Lung (tissue), 12 donors: ENCODE measurements around the gene PCBP3. TPM values are rescaled to one million over a fixed set of nuclear protein-coding genes. Genes with fewer than 3 reads are reported as not detected.

Experiments used
- ATAC-seq: fragments of 200-7000 bp; cut with Tn5 transposase; one replicate; pipeline ENCODE4 v1.9.1; 2020; ENCODE audit warnings: moderate number of reproducible peaks; ENCODE audit not compliant: insufficient read depth, low FRiP score
- DNase-seq, 3 donors: peaks; one replicate each; pipeline ENCODE4 v3.0.0-alpha.2; 2013 to 2017
- H3K27ac ChIP-seq, 2 donors: one replicate each; pipeline ENCODE4 v1.5.1; 2013; ENCODE audit warnings: mild to moderate bottlenecking in 2 of 2, moderate library complexity in 2 of 2, control low read depth in 1 of 2, inconsistent platforms in 1 of 2, low read depth in 1 of 2, low read length in 1 of 2
- H3K27me3 ChIP-seq, 3 donors: one replicate each; pipeline ENCODE4 v1.5.1; 2013; ENCODE audit warnings: low read length in 2 of 3; ENCODE audit not compliant: control insufficient read depth in 3 of 3, insufficient read depth in 3 of 3
- H3K36me3 ChIP-seq, 4 donors: one replicate each; pipeline ENCODE4 v1.5.1; 2013; ENCODE audit warnings: low read length in 4 of 4, mild to moderate bottlenecking in 1 of 4, moderate library complexity in 1 of 4; ENCODE audit not compliant: control insufficient read depth in 4 of 4, insufficient read depth in 4 of 4
- H3K4me1 ChIP-seq, 5 donors: one replicate each; pipeline ENCODE4 v1.5.1; 2013; ENCODE audit warnings: low read length in 5 of 5, mild to moderate bottlenecking in 2 of 5, moderate library complexity in 1 of 5; ENCODE audit not compliant: control insufficient read depth in 5 of 5, insufficient read depth in 5 of 5
- H3K4me3 ChIP-seq: one replicate; pipeline ENCODE4 v1.5.1; 2013; ENCODE audit warnings: mild to moderate bottlenecking, control low read depth, moderate library complexity
- H3K9ac ChIP-seq, 2 donors: one replicate each; pipeline ENCODE4 v1.5.1; 2013; ENCODE audit warnings: low read length in 2 of 2, control low read depth in 1 of 2; ENCODE audit not compliant: insufficient read depth in 1 of 2
- H3K9me3 ChIP-seq, 4 donors: one replicate each; pipeline ENCODE4 v1.5.1; 2013; ENCODE audit warnings: low read length in 3 of 4, mild to moderate bottlenecking in 1 of 4, moderate library complexity in 1 of 4; ENCODE audit not compliant: control insufficient read depth in 4 of 4, insufficient read depth in 3 of 4
- WGBS, 2 donors: extraction: QIAGEN DNeasy Blood & Tissue Kit; methylation state at CpG; one replicate each; pipeline ENCODE4 v1.1.7; 2013; 5-methylcytosine and 5-hydroxymethylcytosine counted together
- polyA plus RNA-seq, 2 donors: library from polyadenylated mRNA; stranded (reverse); fragments of 200-250 nt; gene quantifications; one replicate each; pipeline ENCODE4 v1.2.1, GENCODE V29; 2013
- total RNA-seq, 2 donors: library from RNA; depleted of rRNA in 1 of 2; stranded (reverse); fragments of >200 nt in 1 of 2; gene quantifications; one replicate each; pipeline ENCODE4 v1.2.1, GENCODE V29; 2014 to 2021
- TF ChIP-seq, protein P1 (sequence below): IDR thresholded peaks from 2 replicates; pipeline ENCODE4 v1.5.1; 2012; ENCODE audit warnings: mild to moderate bottlenecking; ENCODE audit errors: control extremely low read depth, extremely low read depth
- donor health status: control.
- donor health status: control.
- donor health status: Bipolar disorder and iron deficiency.
- donor health status: healthy.
- donor health status: DM: yes; HTN: yes; CAD: no.

The PCBP3 gene
- total and polyA plus RNA-seq, 4 donors: 1.6 to 8.2 (median 3.1) TPM

DNA sequence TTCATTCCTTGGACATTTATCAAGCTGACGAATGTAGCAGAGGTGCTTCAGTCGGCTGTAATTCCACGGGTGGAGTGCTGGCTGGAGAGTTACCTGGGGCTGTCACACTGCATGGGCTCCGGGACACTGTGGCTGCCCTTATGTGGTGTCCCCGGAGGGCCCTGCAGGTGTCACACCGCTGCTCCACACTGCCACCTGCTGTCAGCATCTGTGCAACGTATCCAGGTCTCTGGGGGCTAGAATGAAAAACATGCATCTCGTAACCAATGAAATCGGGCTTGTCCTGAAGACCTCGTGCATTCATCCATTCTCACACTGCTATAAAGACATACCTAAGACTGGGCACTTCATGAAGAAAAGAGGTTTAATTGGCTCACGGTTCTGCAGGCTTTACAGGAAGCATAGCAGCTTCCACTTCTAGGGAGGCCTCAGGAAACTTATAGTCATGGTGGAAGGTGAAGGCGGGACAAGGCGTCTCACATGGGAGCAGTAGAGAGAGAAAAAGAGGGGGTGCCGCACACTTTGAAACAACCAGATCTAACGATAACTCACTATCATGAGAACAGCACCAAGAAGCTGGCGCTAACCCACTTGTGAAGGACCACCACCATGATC, 46.7 kb upstream of the PCBP3 start:
- ATAC-seq (peak; percentile 75), DNase-seq (peak; percentile 59 to 66 (median 62))
- Histone ChIP-seq H3K4me1 (peaks cover 0 to 1% (median 0%) of the 10 kb centered on the region in 5 donors), H3K9me3 (peaks cover 0 to 2% (median 0%) of the 10 kb centered on the region in 4 donors), H3K27me3 (peaks cover 0 to 4% (median 3%) of the 10 kb centered on the region in 3 donors), H3K9ac (no peak overlapping the region), H3K27ac (no peak overlapping the region), H3K4me3 (no peak overlapping the region), H3K36me3 (no peaks in the 10 kb centered on the region)
- 33 to 41% methylated on average over 16 of the region's 16 CpGs for WGBS, 2 donors
- TF ChIP-seq, protein P1, sequence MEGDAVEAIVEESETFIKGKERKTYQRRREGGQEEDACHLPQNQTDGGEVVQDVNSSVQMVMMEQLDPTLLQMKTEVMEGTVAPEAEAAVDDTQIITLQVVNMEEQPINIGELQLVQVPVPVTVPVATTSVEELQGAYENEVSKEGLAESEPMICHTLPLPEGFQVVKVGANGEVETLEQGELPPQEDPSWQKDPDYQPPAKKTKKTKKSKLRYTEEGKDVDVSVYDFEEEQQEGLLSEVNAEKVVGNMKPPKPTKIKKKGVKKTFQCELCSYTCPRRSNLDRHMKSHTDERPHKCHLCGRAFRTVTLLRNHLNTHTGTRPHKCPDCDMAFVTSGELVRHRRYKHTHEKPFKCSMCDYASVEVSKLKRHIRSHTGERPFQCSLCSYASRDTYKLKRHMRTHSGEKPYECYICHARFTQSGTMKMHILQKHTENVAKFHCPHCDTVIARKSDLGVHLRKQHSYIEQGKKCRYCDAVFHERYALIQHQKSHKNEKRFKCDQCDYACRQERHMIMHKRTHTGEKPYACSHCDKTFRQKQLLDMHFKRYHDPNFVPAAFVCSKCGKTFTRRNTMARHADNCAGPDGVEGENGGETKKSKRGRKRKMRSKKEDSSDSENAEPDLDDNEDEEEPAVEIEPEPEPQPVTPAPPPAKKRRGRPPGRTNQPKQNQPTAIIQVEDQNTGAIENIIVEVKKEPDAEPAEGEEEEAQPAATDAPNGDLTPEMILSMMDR: peak; percentile 90

DNA sequence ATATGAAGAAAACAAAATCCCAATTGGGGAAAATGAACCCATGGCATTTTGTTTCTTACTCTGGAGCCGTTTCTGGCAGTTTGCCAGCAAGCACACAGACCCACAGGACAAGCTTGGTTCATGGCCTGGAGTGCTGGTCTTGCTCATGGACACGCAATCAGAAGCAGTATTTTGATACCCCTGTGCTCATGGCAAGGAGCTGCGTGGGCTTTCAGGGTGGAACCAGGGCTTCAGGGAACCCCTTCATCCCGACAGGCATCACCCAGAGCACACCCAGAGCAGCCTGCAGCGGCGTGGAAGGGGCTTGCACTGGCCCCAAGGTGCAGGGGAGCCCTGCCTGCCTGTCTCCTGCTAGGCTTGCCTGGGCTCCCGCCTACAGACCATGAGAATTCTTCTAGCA, 45.4 kb upstream of the PCBP3 start:
- Histone ChIP-seq H3K27ac (no peak overlapping the region), H3K36me3 (no peaks in the 10 kb centered on the region), H3K27me3 (peaks cover 0 to 4% (median 2%) of the 10 kb centered on the region in 3 donors), H3K9me3 (peaks cover 0 to 4% (median 0%) of the 10 kb centered on the region in 4 donors), H3K9ac (no peak overlapping the region), H3K4me1 (no peaks in the 10 kb centered on the region), H3K4me3 (no peak overlapping the region)
- ATAC-seq: no peak
- DNase-seq: peak in 2 of 3 donors; percentile 3 to 14
- TF ChIP-seq, protein P1: no peak
- WGBS, 2 donors: 74 to 84% methylated on average over 7 of the region's 7 CpGs

- ATAC-seq (no peak), DNase-seq (no peak)
- H3K27ac ChIP-seq: no peak overlapping the region
These were observed 44.9 kb upstream of the PCBP3 start for GRCh38 chr21:45598666-45599065.

More at GRCh38 chr21:45598666-45599065, 44.9 kb upstream of the PCBP3 start:
- no peaks in the 10 kb centered on the region for H3K4me1 ChIP-seq
- H3K9me3 ChIP-seq: peaks cover 0 to 4% (median 0%) of the 10 kb centered on the region in 4 donors
- TF ChIP-seq, protein P1: no peak
- H3K9ac ChIP-seq: no peak overlapping the region
- H3K27me3 ChIP-seq: peaks cover 0 to 4% (median 2%) of the 10 kb centered on the region in 3 donors
- H3K4me3 ChIP-seq: no peak overlapping the region
- no peaks in the 10 kb centered on the region for H3K36me3 ChIP-seq
- 81 to 92% methylated on average over 10 of the region's 10 CpGs for WGBS, 2 donors
